OCI-LY1 (cell line): ENCODE results near the gene MME.
A peak's percentile ranks its signal among the peaks of the same experiment; 100 is the strongest.
"Not testable (repeated sequence)": the region's sequence is repeated elsewhere in the genome, so short reads cannot be mapped to it uniquely, and the experiment has no call there.

Source experiments
- H2AFZ ChIP-seq: fragments of 200-600 bp; sonication (generic), shearing (Covaris generic); 2 replicates; pipeline ENCODE4 v1.6.0; 2014; ENCODE audit warnings: antibody characterized with exemption, mild to moderate bottlenecking, low read length
- H3F3A ChIP-seq: fragments of 200-600 bp; sonication (generic), shearing (Covaris generic); 2 replicates; pipeline ENCODE4 v1.6.0; 2014; ENCODE audit warnings: mild to moderate bottlenecking, antibody characterized with exemption, low read length, moderate library complexity; ENCODE audit not compliant: insufficient read depth
- H3K27ac ChIP-seq: fragments of 200-600 bp; sonication (generic); 2 replicates; pipeline ENCODE4 v1.5.1; 2014; ENCODE audit warnings: low read length, mixed run types, mild to moderate bottlenecking, low read depth; ENCODE audit not compliant: poor library complexity, severe bottlenecking
- H3K27me3 ChIP-seq: fragments of 200-600 bp; sonication (generic); 2 replicates; pipeline ENCODE4 v1.6.0; 2014; ENCODE audit warnings: antibody characterized with exemption, mild to moderate bottlenecking, low read length, moderate library complexity; ENCODE audit not compliant: insufficient read depth
- H3K36me3 ChIP-seq: fragments of 200-600 bp; sonication (generic); 2 replicates; pipeline ENCODE4 v1.6.1; 2014; ENCODE audit warnings: mild to moderate bottlenecking, antibody characterized with exemption, low read length, moderate library complexity, mixed read lengths; ENCODE audit not compliant: insufficient read depth
- H3K4me1 ChIP-seq: fragments of 200-600 bp; sonication (generic); 2 replicates; pipeline ENCODE4 v1.5.1; 2014; ENCODE audit warnings: mild to moderate bottlenecking, low read length, moderate library complexity; ENCODE audit not compliant: insufficient read depth, severe bottlenecking
- H3K4me2 ChIP-seq: fragments of 200-600 bp; sonication (generic), shearing (Covaris generic); 2 replicates; pipeline ENCODE4 v1.6.1; 2014; ENCODE audit warnings: low read length
- H3K4me3 ChIP-seq: fragments of 200-600 bp; sonication (generic); 2 replicates; pipeline ENCODE4 v1.5.1; 2014; ENCODE audit warnings: low read length, low read depth, mild to moderate bottlenecking, mixed read lengths; ENCODE audit not compliant: poor library complexity, severe bottlenecking
- H3K79me2 ChIP-seq: fragments of 200-600 bp; shearing (Covaris generic); 2 replicates; pipeline ENCODE4 v1.6.1; 2016; ENCODE audit warnings: mixed run types, low read length, mixed read lengths; ENCODE audit not compliant: insufficient read depth
- H3K9ac ChIP-seq: fragments of 200-600 bp; sonication (generic), shearing (Covaris generic); 2 replicates; pipeline ENCODE4 v1.6.1; 2014; ENCODE audit warnings: mild to moderate bottlenecking, low read length, mixed read lengths
- H3K9me2 ChIP-seq: fragments of 200-600 bp; sonication (generic), shearing (Covaris generic); 2 replicates; pipeline ENCODE4 v1.6.1; 2014; ENCODE audit warnings: low read depth, mild to moderate bottlenecking, low read length, mixed read lengths
- H3K9me3 ChIP-seq: fragments of 200-600 bp; shearing (Covaris generic); 2 replicates; pipeline ENCODE4 v1.6.1; 2014; ENCODE audit warnings: low read length, mixed read lengths
- H4K20me1 ChIP-seq: fragments of 200-600 bp; sonication (generic), shearing (Covaris generic); 2 replicates; pipeline ENCODE4 v1.6.0; 2016; ENCODE audit warnings: mild to moderate bottlenecking, low read length; ENCODE audit not compliant: insufficient read depth
- CTCF ChIP-seq: fragments of 200-600 bp; sonication (generic), shearing (Covaris generic); IDR thresholded peaks from 2 replicates; pipeline ENCODE4 v1.5.1; 2017; ENCODE audit warnings: mild to moderate bottlenecking, antibody characterized with exemption, low read length, moderate library complexity, mixed read lengths
- EZH2 ChIP-seq: fragments of 200-600 bp; sonication (generic), shearing (Covaris generic); IDR thresholded peaks from 2 replicates; pipeline ENCODE4 v1.8.0; 2017; ENCODE audit warnings: borderline replicate concordance, mixed run types, mild to moderate bottlenecking, antibody characterized with exemption, low read length, moderate library complexity, mixed read lengths

MME gene

GRCh38 chr3:155130001-155130400 lies 49.9 kb downstream of the MME start:
- peaks cover 15% of the 10 kb centered on the region for H3K79me2 ChIP-seq
- H3K9me2 ChIP-seq = no peaks in the 10 kb centered on the region
- H3K9me3 ChIP-seq = no peaks in the 10 kb centered on the region
- no peaks in the 10 kb centered on the region for H4K20me1 ChIP-seq
- H3K27ac ChIP-seq = peak overlapping the region; percentile 34
- peaks cover 93% of the 10 kb centered on the region for H3K36me3 ChIP-seq
- no peaks in the 10 kb centered on the region for H3F3A ChIP-seq
- H3K4me3 ChIP-seq = no peak overlapping the region
- no peak overlapping the region for H2AFZ ChIP-seq
- TF ChIP-seq CTCF (no peak), EZH2 (no peak)
- no peak overlapping the region for H3K9ac ChIP-seq
- H3K27me3 ChIP-seq = no peaks in the 10 kb centered on the region
- peaks cover 50% of the 10 kb centered on the region for H3K4me1 ChIP-seq
- H3K4me2 ChIP-seq = no peak overlapping the region

- peak overlapping the region; percentile 39 for H3K27ac ChIP-seq
- H3K4me1 ChIP-seq = peaks cover 39% of the 10 kb centered on the region
- no peaks in the 10 kb centered on the region for H4K20me1 ChIP-seq
- H3K9me2 ChIP-seq = no peaks in the 10 kb centered on the region
- no peaks in the 10 kb centered on the region for H3F3A ChIP-seq
- no peak overlapping the region for H3K9ac ChIP-seq
- H3K4me2 ChIP-seq = no peak overlapping the region
- H2AFZ ChIP-seq = no peak overlapping the region
- H3K9me3 ChIP-seq = no peaks in the 10 kb centered on the region
- H3K4me3 ChIP-seq = no peak overlapping the region
- H3K36me3 ChIP-seq = peaks cover 96% of the 10 kb centered on the region
- peaks cover 21% of the 10 kb centered on the region for H3K79me2 ChIP-seq
- TF ChIP-seq CTCF (no peak), EZH2 (no peak)
- no peaks in the 10 kb centered on the region for H3K27me3 ChIP-seq
Measured at GRCh38 chr3:155131104-155131503, 51.0 kb downstream of the MME start.

GRCh38 chr3:155134311-155134710 lies 54.2 kb downstream of the MME start:
- not testable (repeated sequence) for H3F3A ChIP-seq, H3K4me3 ChIP-seq, H2AFZ ChIP-seq, H3K9me3 ChIP-seq, H3K9ac ChIP-seq, H3K9me2 ChIP-seq, H3K4me2 ChIP-seq, H3K27me3 ChIP-seq, H3K27ac ChIP-seq, H4K20me1 ChIP-seq
- peaks cover 14% of the 10 kb centered on the region for H3K4me1 ChIP-seq
- peaks cover 96% of the 10 kb centered on the region for H3K36me3 ChIP-seq
- H3K79me2 ChIP-seq = peaks cover 25% of the 10 kb centered on the region

- TF ChIP-seq CTCF (no peak), EZH2 (no peak)
- no peak overlapping the region for H2AFZ ChIP-seq
- H3K9me3 ChIP-seq = no peaks in the 10 kb centered on the region
- no peak overlapping the region for H3K4me2 ChIP-seq
- no peak overlapping the region for H3K9ac ChIP-seq
- H3F3A ChIP-seq = no peaks in the 10 kb centered on the region
- H3K4me3 ChIP-seq = no peak overlapping the region
- H3K79me2 ChIP-seq = peaks cover 25% of the 10 kb centered on the region
- peaks cover 8% of the 10 kb centered on the region for H3K4me1 ChIP-seq
- H3K9me2 ChIP-seq = no peaks in the 10 kb centered on the region
- H3K36me3 ChIP-seq = peaks cover 96% of the 10 kb centered on the region
- H3K27me3 ChIP-seq = no peaks in the 10 kb centered on the region
- H4K20me1 ChIP-seq = no peaks in the 10 kb centered on the region
- no peak overlapping the region for H3K27ac ChIP-seq
Measured at GRCh38 chr3:155135003-155135402, 54.9 kb downstream of the MME start.
